ENCODE results near the gene RBM19. TPM values are rescaled to one million over a fixed set of nuclear protein-coding genes. Genes with fewer than 3 reads are reported as not detected.

The RBM19 gene
- total RNA-seq, 2 donors from 2014 or later = 38.6 to 43.1 TPM

DNA sequence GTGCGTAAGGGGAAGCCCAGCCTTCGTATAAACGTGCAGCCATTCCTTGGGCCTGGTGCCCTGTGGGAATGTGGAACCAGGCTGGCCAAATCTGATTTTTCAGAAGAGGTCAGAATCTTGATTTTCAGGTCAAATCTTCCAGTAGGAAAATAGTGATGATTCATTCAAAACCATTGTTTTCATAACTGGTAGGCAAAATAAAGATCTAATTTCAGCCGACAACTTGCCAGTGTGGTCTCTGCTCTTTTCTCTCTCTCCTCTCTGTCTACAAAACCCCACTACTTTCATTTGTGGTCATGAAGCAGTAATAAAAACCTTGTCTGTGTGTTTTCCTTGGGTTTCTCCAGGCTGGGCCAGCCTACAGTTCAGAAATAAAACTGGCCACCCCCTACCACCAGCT lies 135.1 kb downstream of the RBM19 start:
- Histone ChIP-seq H3K27me3 (ENCODE audit: control insufficient read depth, insufficient read depth, low read length, poor library complexity, severe bottlenecking) (no peaks in the 10 kb centered on the region), H3K9me3 (ENCODE audit: control insufficient read depth, low read length) (no peaks in the 10 kb centered on the region), H3K27ac (ENCODE audit: low read depth, low read length) (no peak overlapping the region), H3K36me3 (ENCODE audit: control insufficient read depth, insufficient read depth, low read length) (no peaks in the 10 kb centered on the region), H3K4me1 (ENCODE audit: control insufficient read depth, insufficient read depth, low read length) (no peaks in the 10 kb centered on the region), H3K4me3 (ENCODE audit: low read length) (no peak overlapping the region), H3K9ac (ENCODE audit: extremely low read depth, low read length, poor library complexity, severe bottlenecking) (no peak overlapping the region)
- Mint-ChIP-seq H3K36me3 (ENCODE audit: low read depth) (no peaks in the 10 kb centered on the region), H3K4me3 (no peak overlapping the region), H3K9me3 (no peaks in the 10 kb centered on the region), H3K4me1 (peaks cover 13% of the 10 kb centered on the region), H3K27me3 (ENCODE audit: insufficient read depth) (no peaks in the 10 kb centered on the region), H3K27ac (no peak overlapping the region)
- WGBS, 2 experiments (ENCODE audit: insufficient coverage in 1 of 2, insufficient read length in 1 of 2) = 86 to 95% methylated on average over 4 of the region's 4 CpGs
- TF ChIP-seq, protein P1, sequence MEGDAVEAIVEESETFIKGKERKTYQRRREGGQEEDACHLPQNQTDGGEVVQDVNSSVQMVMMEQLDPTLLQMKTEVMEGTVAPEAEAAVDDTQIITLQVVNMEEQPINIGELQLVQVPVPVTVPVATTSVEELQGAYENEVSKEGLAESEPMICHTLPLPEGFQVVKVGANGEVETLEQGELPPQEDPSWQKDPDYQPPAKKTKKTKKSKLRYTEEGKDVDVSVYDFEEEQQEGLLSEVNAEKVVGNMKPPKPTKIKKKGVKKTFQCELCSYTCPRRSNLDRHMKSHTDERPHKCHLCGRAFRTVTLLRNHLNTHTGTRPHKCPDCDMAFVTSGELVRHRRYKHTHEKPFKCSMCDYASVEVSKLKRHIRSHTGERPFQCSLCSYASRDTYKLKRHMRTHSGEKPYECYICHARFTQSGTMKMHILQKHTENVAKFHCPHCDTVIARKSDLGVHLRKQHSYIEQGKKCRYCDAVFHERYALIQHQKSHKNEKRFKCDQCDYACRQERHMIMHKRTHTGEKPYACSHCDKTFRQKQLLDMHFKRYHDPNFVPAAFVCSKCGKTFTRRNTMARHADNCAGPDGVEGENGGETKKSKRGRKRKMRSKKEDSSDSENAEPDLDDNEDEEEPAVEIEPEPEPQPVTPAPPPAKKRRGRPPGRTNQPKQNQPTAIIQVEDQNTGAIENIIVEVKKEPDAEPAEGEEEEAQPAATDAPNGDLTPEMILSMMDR (conservative IDR thresholded peaks at IDR 0.05) = no peak
- no peak for DNase-seq

DNA sequence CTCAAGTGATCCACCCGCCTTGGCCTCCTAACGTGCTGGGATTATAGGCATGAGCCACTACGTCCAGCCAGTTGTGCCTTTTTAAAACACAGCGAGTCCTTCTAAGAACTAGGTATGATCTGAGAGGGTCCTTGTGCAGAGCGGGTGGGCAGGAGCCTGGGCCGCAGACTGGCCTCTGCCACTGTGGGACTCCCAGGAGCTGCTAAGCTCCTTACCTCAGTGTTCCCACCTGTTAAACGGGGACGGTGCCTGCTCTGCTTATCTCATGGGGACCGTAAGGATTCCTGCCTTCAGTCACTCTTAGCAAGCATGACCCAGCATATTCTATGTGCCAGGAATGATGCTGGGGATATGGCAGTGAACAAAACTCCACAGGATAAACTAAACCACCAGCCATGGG lies 136.9 kb downstream of the RBM19 start:
- Mint-ChIP-seq H3K4me3 (no peak overlapping the region), H3K4me1 (peaks cover 13% of the 10 kb centered on the region), H3K27ac (no peak overlapping the region), H3K36me3 (ENCODE audit: low read depth) (no peaks in the 10 kb centered on the region), H3K27me3 (ENCODE audit: insufficient read depth) (no peaks in the 10 kb centered on the region), H3K9me3 (no peaks in the 10 kb centered on the region)
- no peak for DNase-seq
- 90 to 91% methylated on average over 6 to 9 of the region's 9 CpGs for WGBS, 2 experiments (ENCODE audit: insufficient coverage in 1 of 2, insufficient read length in 1 of 2)
- no peak overlapping the region for H3K27ac ChIP-seq (ENCODE audit: low read depth, low read length)
- H3K4me3 ChIP-seq (ENCODE audit: low read length) = no peak overlapping the region
- TF ChIP-seq, protein P1 (conservative IDR thresholded peaks at IDR 0.05) = no peak
- no peaks in the 10 kb centered on the region for H3K4me1 ChIP-seq (ENCODE audit: control insufficient read depth, insufficient read depth, low read length)
- H3K9ac ChIP-seq (ENCODE audit: extremely low read depth, low read length, poor library complexity, severe bottlenecking) = no peak overlapping the region
- no peaks in the 10 kb centered on the region for H3K36me3 ChIP-seq (ENCODE audit: control insufficient read depth, insufficient read depth, low read length)
- no peaks in the 10 kb centered on the region for H3K9me3 ChIP-seq (ENCODE audit: control insufficient read depth, low read length)
- no peaks in the 10 kb centered on the region for H3K27me3 ChIP-seq (ENCODE audit: control insufficient read depth, insufficient read depth, low read length, poor library complexity, severe bottlenecking)

GRCh38 chr12:113827539-113828114 lies 138.5 kb downstream of the RBM19 start:
- Histone ChIP-seq H3K9ac (ENCODE audit: extremely low read depth, low read length, poor library complexity, severe bottlenecking) (no peak overlapping the region), H3K4me3 (ENCODE audit: low read length) (no peak overlapping the region), H3K27ac (ENCODE audit: low read depth, low read length) (no peak overlapping the region), H3K9me3 (ENCODE audit: control insufficient read depth, low read length) (no peaks in the 10 kb centered on the region), H3K27me3 (ENCODE audit: control insufficient read depth, insufficient read depth, low read length, poor library complexity, severe bottlenecking) (no peaks in the 10 kb centered on the region), H3K4me1 (ENCODE audit: control insufficient read depth, insufficient read depth, low read length) (no peaks in the 10 kb centered on the region), H3K36me3 (ENCODE audit: control insufficient read depth, insufficient read depth, low read length) (no peaks in the 10 kb centered on the region)
- H3K4me3 Mint-ChIP-seq = no peak overlapping the region
- H3K27me3 Mint-ChIP-seq (ENCODE audit: insufficient read depth) = no peaks in the 10 kb centered on the region
- H3K36me3 Mint-ChIP-seq (ENCODE audit: low read depth) = no peaks in the 10 kb centered on the region
- peaks cover 13% of the 10 kb centered on the region for H3K4me1 Mint-ChIP-seq
- no peak for DNase-seq
- H3K9me3 Mint-ChIP-seq = no peaks in the 10 kb centered on the region
- H3K27ac Mint-ChIP-seq = no peak overlapping the region
- 78 to 86% methylated on average over 6 to 11 of the region's 11 CpGs for WGBS, 2 experiments (ENCODE audit: insufficient coverage in 1 of 2, insufficient read length in 1 of 2)
- TF ChIP-seq, protein P1 (conservative IDR thresholded peaks at IDR 0.05) = no peak
